SK-N-SH (cell line): Measurements from ENCODE around the gene CRMP1.

ENCODE experiments used
- POLR2AphosphoS5 ChIP-seq: IDR thresholded peaks from 2 replicates; pipeline ENCODE4 v1.6.1; 2012; ENCODE audit warnings: low read depth, low read length
- TF ChIP-seq, protein P1 (sequence below): fragments of 200-600 bp; sonication (generic); IDR thresholded peaks from 2 replicates; pipeline ENCODE4 v1.6.1; 2017; ENCODE audit warnings: antibody characterized with exemption, mild to moderate bottlenecking, moderate library complexity

DNA sequence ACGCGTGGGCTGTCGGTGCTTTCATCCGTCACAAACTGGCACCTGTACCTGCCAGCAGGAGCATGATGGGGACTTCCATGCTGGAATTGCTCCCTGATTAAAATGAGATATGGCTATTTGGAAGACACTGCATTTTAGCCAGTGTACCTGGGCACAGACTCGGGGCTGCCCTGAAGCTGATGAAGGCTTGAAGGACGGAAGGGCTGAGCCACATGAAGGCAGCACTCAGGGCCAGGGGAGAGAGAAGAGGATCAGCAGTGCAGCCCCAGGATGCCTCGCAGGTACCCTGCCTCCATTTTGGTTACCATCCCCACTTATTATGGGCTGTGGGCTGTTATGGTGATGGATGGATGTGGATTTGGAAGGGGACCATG, 79.0 kb downstream of the CRMP1 start:
- TF ChIP-seq POLR2AphosphoS5: no peak
- TF ChIP-seq, protein P1, sequence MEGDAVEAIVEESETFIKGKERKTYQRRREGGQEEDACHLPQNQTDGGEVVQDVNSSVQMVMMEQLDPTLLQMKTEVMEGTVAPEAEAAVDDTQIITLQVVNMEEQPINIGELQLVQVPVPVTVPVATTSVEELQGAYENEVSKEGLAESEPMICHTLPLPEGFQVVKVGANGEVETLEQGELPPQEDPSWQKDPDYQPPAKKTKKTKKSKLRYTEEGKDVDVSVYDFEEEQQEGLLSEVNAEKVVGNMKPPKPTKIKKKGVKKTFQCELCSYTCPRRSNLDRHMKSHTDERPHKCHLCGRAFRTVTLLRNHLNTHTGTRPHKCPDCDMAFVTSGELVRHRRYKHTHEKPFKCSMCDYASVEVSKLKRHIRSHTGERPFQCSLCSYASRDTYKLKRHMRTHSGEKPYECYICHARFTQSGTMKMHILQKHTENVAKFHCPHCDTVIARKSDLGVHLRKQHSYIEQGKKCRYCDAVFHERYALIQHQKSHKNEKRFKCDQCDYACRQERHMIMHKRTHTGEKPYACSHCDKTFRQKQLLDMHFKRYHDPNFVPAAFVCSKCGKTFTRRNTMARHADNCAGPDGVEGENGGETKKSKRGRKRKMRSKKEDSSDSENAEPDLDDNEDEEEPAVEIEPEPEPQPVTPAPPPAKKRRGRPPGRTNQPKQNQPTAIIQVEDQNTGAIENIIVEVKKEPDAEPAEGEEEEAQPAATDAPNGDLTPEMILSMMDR: no peak
